Mesodermal cell (in vitro differentiated cells): ENCODE measurements around the gene ULK4.
"Not testable (repeated sequence)": the region's sequence is repeated elsewhere in the genome, so short reads cannot be mapped to it uniquely, and the experiment has no call there.

Experiments
- H3K27ac ChIP-seq: 2 replicates; pipeline ENCODE4 v1.7.0; 2013; ENCODE audit warnings: mild to moderate bottlenecking, low read depth, low read length, moderate library complexity; ENCODE audit not compliant: severe bottlenecking
- H3K36me3 ChIP-seq: 2 replicates; pipeline ENCODE4 v1.7.1; 2013; ENCODE audit warnings: mild to moderate bottlenecking, low read length, moderate library complexity; ENCODE audit not compliant: control insufficient read depth, insufficient read depth
- H3K4me1 ChIP-seq: one replicate; pipeline ENCODE4 v1.7.1; 2013; ENCODE audit warnings: mild to moderate bottlenecking, low read length; ENCODE audit not compliant: insufficient read depth, control insufficient read depth, poor library complexity, severe bottlenecking
- H3K4me3 ChIP-seq: 2 replicates; pipeline ENCODE4 v1.7.0; 2013; ENCODE audit warnings: low read length, control low read depth, mild to moderate bottlenecking; ENCODE audit not compliant: insufficient read depth, poor library complexity, severe bottlenecking; ENCODE audit errors: extremely low read depth
- H3K9me3 ChIP-seq: 2 replicates; pipeline ENCODE4 v1.7.1; 2013; ENCODE audit warnings: mild to moderate bottlenecking, low read length, moderate library complexity; ENCODE audit not compliant: control insufficient read depth
- WGBS, 2 experiments: methylation state at CpG; one replicate each; pipeline ENCODE4 v1.1.5; 2013; ENCODE audit warnings: missing lambda C conversion rate in 2 of 2; ENCODE audit not compliant: insufficient coverage in 2 of 2; 5-methylcytosine and 5-hydroxymethylcytosine counted together

ULK4 gene

DNA sequence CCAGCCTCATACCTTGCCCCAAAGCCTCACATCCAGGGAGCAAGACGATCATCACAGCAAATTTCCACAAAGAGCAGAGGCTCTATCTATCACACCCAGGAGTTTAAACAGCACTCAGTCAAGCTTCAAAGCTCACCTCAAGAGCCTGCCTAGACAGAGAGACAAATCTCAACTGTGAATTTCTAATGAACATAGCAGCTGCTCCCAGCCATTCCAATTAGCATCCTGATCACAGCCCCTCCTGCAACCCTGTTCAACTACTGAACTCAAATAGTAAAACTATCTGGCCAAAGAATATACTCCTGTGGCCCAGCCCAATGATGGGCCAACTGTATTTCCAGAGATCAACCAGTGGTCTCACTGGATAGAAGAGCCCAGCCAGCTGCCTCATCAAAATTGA is 492.8 kb downstream of the ULK4 start:
- no peaks in the 10 kb centered on the region for H3K4me1 ChIP-seq
- H3K36me3 ChIP-seq, result no peaks in the 10 kb centered on the region
- no peak overlapping the region for H3K27ac ChIP-seq
- H3K4me3 ChIP-seq, result no peak overlapping the region
- peaks cover 4% of the 10 kb centered on the region for H3K9me3 ChIP-seq
- WGBS, 2 experiments, result 92 to 100% methylated on average over 1 of the region's 1 CpG

- Histone ChIP-seq H3K4me1 (no peaks in the 10 kb centered on the region), H3K9me3 (no peaks in the 10 kb centered on the region), H3K4me3 (no peak overlapping the region), H3K36me3 (no peaks in the 10 kb centered on the region), H3K27ac (no peak overlapping the region)
- WGBS, 2 experiments, result no CpG with 5 or more reads among the region's 1 CpG
These were observed 494.4 kb downstream of the ULK4 start for GRCh38 chr3:41467481-41467880.

DNA sequence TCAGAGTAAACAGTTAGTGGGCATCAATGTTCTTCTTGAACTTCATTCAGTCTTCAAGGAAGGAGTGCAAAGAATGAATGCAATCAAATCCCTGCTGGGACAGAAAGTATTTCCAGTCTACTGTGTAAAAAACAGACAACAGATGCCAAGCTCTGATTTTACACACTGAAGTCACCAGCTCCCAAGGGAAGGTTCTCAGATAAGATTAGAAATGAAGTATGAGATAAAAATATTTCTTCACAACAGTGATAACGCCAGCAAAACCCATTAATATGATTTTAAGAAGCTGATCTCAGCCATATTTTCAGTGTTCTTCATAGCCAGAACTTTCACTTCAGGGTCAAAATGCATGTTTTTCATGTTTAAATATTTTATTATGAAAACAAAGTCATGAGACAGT is 497.0 kb downstream of the ULK4 start:
- no peak overlapping the region for H3K27ac ChIP-seq
- H3K4me1 ChIP-seq, result no peaks in the 10 kb centered on the region
- WGBS, 2 experiments, result no CpG with 5 or more reads among the region's 1 CpG
- H3K9me3 ChIP-seq, result no peaks in the 10 kb centered on the region
- H3K36me3 ChIP-seq, result no peaks in the 10 kb centered on the region
- no peak overlapping the region for H3K4me3 ChIP-seq

DNA sequence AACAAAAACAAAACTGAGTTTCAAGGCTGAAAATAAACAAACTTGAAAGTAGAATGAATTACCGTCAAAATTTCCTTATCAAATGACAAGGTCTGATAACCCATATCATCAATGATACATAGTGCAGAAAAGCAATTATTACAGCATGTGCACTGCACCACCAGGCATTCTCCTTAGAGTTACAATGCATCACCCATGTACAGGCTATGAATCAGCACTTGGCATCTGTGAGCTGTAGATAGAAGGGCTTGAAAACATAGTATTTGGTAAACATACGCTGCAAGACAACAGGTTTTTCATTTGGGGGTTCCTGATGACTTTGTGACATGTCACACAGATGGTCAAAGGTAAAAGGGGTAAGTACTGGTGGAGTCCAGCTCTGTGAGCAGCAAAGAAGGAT is 497.5 kb downstream of the ULK4 start:
- no peaks in the 10 kb centered on the region for H3K36me3 ChIP-seq
- H3K4me3 ChIP-seq, result no peak overlapping the region
- H3K27ac ChIP-seq, result no peak overlapping the region
- no peaks in the 10 kb centered on the region for H3K9me3 ChIP-seq
- no peaks in the 10 kb centered on the region for H3K4me1 ChIP-seq
- 95 to 96% methylated on average over 2 of the region's 2 CpGs for WGBS, 2 experiments

DNA sequence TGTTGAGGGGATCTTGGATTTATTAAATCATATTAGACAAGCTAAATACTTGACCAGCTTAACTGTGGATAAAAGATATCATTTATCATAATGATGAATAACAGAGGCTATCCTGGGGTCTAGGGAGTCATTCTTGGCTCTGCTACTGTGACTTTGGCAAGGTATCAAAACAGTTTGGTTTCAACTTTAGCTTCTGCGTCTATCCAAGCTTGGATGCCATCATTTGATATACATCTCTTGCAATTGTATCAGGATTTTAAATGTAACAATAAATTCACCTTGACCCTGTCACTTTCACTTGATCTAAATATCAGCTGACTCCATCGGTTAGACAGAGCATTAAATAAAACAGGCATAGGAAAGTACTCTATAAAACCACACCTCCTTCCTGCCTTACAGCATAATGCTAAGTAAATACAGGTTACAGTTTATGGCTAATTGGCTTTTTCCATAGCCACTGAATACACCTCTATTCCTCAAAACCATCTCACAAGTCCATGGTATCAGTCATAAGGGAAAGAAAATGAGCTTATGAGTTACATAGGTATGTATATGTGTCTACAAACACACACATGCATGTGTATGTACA is 499.7 kb downstream of the ULK4 start:
- 100% methylated on average over 1 of the region's 2 CpGs; no CpG with 5 or more reads in 1 of the 2 experiments for WGBS, 2 experiments
- Histone ChIP-seq H3K27ac (no peak overlapping the region), H3K4me3 (no peak overlapping the region), H3K9me3 (no peaks in the 10 kb centered on the region), H3K4me1 (no peaks in the 10 kb centered on the region), H3K36me3 (no peaks in the 10 kb centered on the region)

GRCh38 chr3:41460736-41461135 is 501.2 kb downstream of the ULK4 start:
- Histone ChIP-seq H3K9me3 (no peaks in the 10 kb centered on the region), H3K36me3 (no peaks in the 10 kb centered on the region), H3K4me3 (no peak overlapping the region), H3K4me1 (no peaks in the 10 kb centered on the region), H3K27ac (no peak overlapping the region)
- WGBS, 2 experiments, result no CpG with 5 or more reads among the region's 4 CpGs

GRCh38 chr3:41457176-41457575 is 504.7 kb downstream of the ULK4 start:
- 91 to 100% methylated on average over 4 of the region's 4 CpGs for WGBS, 2 experiments
- Histone ChIP-seq H3K27ac (no peak overlapping the region), H3K4me1 (no peaks in the 10 kb centered on the region), H3K36me3 (no peaks in the 10 kb centered on the region), H3K4me3 (no peak overlapping the region), H3K9me3 (no peaks in the 10 kb centered on the region)

DNA sequence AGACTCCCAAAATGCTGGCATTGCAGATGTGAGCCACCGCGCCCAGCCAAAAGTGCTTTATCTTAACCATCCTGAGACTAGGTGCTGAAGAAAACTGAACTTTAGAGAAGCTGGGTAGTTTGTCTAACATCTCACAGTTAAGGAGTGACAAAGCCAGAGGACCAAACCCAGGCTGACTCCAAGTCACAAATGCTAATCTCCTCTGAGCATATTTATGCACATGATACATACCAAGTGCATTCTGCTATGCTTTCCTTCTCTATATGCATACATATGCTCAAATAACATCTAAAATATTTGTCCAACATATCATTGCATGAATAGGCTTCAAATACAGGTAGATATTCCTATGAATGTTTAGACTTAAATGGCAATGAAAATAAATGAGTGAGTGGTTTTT is 505.7 kb downstream of the ULK4 start:
- Histone ChIP-seq H3K36me3 (no peaks in the 10 kb centered on the region), H3K9me3 (no peaks in the 10 kb centered on the region), H3K4me1 (no peaks in the 10 kb centered on the region), H3K4me3 (no peak overlapping the region), H3K27ac (no peak overlapping the region)
- WGBS, 2 experiments, result no CpG with 5 or more reads among the region's 2 CpGs

DNA sequence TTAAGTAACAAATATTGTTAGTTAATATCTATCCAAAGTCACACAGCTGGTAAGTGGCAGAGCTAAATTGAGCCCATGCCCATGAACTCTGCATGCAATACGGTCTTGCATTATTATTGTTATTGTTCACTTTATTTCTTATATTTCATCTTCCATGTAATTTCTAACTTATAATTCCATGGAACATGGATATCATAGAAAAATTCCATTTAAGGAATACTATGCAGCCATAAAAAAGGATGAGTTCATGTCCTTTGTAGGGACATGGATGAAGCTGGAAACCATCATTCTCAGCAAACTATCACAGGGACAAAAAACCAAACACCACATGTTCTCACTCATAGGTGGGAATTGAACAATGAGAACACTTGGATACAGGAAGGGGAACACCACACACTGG is 508.3 kb downstream of the ULK4 start:
- not testable (repeated sequence) for H3K9me3 ChIP-seq, H3K36me3 ChIP-seq, H3K4me3 ChIP-seq, H3K27ac ChIP-seq, H3K4me1 ChIP-seq
- no CpG with 5 or more reads among the region's 1 CpG for WGBS, 2 experiments

DNA sequence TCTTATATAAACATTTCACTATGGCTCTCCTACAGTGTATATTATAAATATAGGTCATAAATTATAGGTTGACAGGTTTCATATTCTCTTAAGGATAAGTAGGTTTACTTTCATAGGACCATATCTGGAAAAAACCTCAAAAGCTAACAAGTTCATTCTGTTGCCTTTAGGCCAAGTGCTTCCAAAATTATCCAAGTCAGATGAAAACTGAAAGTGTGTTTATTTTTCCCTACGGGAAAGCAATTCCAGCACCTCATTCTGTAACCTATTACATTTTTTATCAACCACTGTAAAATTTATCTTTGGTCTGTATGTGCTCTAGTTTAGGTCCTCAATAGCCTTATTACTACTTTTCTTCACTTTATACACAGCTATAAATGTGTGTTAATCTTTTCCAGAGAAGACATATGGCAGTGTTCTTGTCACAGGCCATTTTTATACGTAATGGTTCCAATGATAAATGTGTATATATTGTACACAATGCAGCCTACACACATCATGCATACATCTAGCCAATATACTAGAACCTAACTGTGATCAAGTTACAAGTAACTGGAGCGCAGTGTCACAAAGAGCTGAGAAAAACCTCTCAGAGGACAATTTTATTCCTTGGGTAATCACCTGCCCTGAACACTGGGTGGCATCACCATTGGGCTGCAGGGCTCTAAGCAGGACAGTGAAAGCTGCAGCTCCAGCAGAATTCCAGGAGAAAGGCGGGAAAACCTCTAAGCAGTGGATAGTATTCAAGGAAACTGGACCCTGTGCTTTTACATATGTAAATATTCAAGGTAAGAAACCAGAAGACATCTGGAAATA is 511.3 kb downstream of the ULK4 start:
- H3K4me1 ChIP-seq, result no peaks in the 10 kb centered on the region
- no peak overlapping the region for H3K4me3 ChIP-seq
- no peaks in the 10 kb centered on the region for H3K36me3 ChIP-seq
- 83 to 100% methylated on average over 1 to 2 of the region's 4 CpGs for WGBS, 2 experiments
- H3K9me3 ChIP-seq, result no peaks in the 10 kb centered on the region
- no peak overlapping the region for H3K27ac ChIP-seq

DNA sequence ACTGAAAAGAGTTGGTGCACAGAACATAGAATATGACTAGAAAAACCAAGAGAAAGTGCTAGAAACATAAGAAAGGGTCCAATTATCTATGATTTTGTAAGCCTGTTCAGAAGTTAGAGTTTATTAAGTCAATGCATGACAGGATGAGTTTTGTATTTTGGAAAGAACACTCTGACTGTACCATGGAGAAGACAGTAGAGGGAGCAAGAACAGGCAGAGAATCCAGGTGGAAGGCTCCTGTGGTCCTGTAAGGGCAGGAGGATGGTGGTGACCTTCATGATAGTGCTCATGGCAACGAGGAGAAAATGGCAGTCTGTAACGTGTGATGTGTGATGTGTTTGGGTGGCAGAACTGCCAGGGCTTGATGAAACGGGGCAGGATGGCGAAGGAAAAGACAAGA is 513.5 kb downstream of the ULK4 start:
- WGBS, 2 experiments, result 76 to 82% methylated on average over 4 of the region's 4 CpGs
- no peak overlapping the region for H3K27ac ChIP-seq
- no peak overlapping the region for H3K4me3 ChIP-seq
- no peaks in the 10 kb centered on the region for H3K36me3 ChIP-seq
- no peaks in the 10 kb centered on the region for H3K9me3 ChIP-seq
- no peaks in the 10 kb centered on the region for H3K4me1 ChIP-seq
